NCI-H1436 treated with DMSO at 0.1 percent for 48 hours (cell line): Measurements from ENCODE around the gene SPTLC3.
"Not testable (repeated sequence)": the region's sequence is repeated elsewhere in the genome, so short reads cannot be mapped to it uniquely, and the experiment has no call there.

Experiments used
- DNase-seq: peaks from one replicate; lab custom pipeline; 2025; lab: John Stamatoyannopoulos, UW

Gene SPTLC3

GRCh38 chr20:13008761-13009681 is at the start of gene SPTLC3:
SPTLC3 (plus strand) TSS chr20:13008972; CDS start chr20:13009268, 296 bp downstream.
- no peak for DNase-seq

- no peak for DNase-seq
These were observed 47.0 kb upstream of the SPTLC3 start for GRCh38 chr20:12961725-12962124.

GRCh38 chr20:12962895-12963294 is 45.9 kb upstream of the SPTLC3 start:
- DNase-seq: no peak

GRCh38 chr20:12963416-12963815 is 45.4 kb upstream of the SPTLC3 start:
- no peak for DNase-seq

GRCh38 chr20:12965212-12965869 is 43.4 kb upstream of the SPTLC3 start:
- no peak for DNase-seq

GRCh38 chr20:12965870-12966251 is 42.9 kb upstream of the SPTLC3 start:
- DNase-seq: no peak

GRCh38 chr20:12966468-12967085 is 42.2 kb upstream of the SPTLC3 start:
- DNase-seq: no peak

- DNase-seq: no peak
These were observed 40.8 kb upstream of the SPTLC3 start for GRCh38 chr20:12967932-12968331.

GRCh38 chr20:12968472-12968871 is 40.3 kb upstream of the SPTLC3 start:
- no peak for DNase-seq

- no peak for DNase-seq
These were observed 39.6 kb upstream of the SPTLC3 start for GRCh38 chr20:12969071-12969669.

- no peak for DNase-seq
These were observed 38.4 kb upstream of the SPTLC3 start for GRCh38 chr20:12970372-12970821.

GRCh38 chr20:12975833-12976608 is 32.8 kb upstream of the SPTLC3 start:
- DNase-seq: no peak

GRCh38 chr20:12976720-12977309 is 32.0 kb upstream of the SPTLC3 start:
- DNase-seq: no peak

GRCh38 chr20:12977328-12978125 is 31.2 kb upstream of the SPTLC3 start:
- no peak for DNase-seq

- DNase-seq: no peak
These were observed 30.7 kb upstream of the SPTLC3 start for GRCh38 chr20:12978126-12978394.

GRCh38 chr20:12978613-12979495 is 29.9 kb upstream of the SPTLC3 start:
- DNase-seq: no peak

- DNase-seq: not testable (repeated sequence)
These were observed 29.1 kb upstream of the SPTLC3 start for GRCh38 chr20:12979713-12980112.

- no peak for DNase-seq
These were observed 26.7 kb upstream of the SPTLC3 start for GRCh38 chr20:12982098-12982497.

GRCh38 chr20:12984069-12984765 is 24.6 kb upstream of the SPTLC3 start:
- no peak for DNase-seq
